Activated naive CD4-positive, alpha-beta T cell treated with anti-CD3 and anti-CD28 coated beads, Interleukin-2, amount 10 ng/mL, durations not matched to agents 7 days and 5 days (primary cell): ENCODE data around the gene SP110.
"Not testable (repeated sequence)": the region's sequence is repeated elsewhere in the genome, so short reads cannot be mapped to it uniquely, and the experiment has no call there.

Experiments
- CTCF ChIA-PET: fragments of 350-600 bp; sonication (Branson Sonifier 250); formaldehyde crosslinking; loops from one replicate; lab custom pipeline; 2021; ENCODE audit warnings: antibody characterized with exemption; lab: Charles Lee
- DNase-seq: peaks from one replicate; pipeline ENCODE4 v3.0.0-alpha.2; 2020
- H3K27ac Mint-ChIP-seq: one replicate; pipeline ENCODE4 v1.8.0; 2021; ENCODE audit warnings: mild to moderate bottlenecking, moderate library complexity, mixed read lengths
- H3K27me3 Mint-ChIP-seq: one replicate; pipeline ENCODE4 v1.8.0; 2021; ENCODE audit warnings: mild to moderate bottlenecking, mixed read lengths
- H3K36me3 Mint-ChIP-seq: one replicate; pipeline ENCODE4 v1.8.0; 2021; ENCODE audit warnings: mixed read lengths
- H3K4me1 Mint-ChIP-seq: one replicate; pipeline ENCODE4 v1.8.0; 2021; ENCODE audit warnings: mixed read lengths
- H3K4me3 Mint-ChIP-seq: one replicate; pipeline ENCODE4 v1.8.0; 2021; ENCODE audit warnings: mild to moderate bottlenecking, moderate library complexity, mixed read lengths
- H3K9me3 Mint-ChIP-seq: one replicate; pipeline ENCODE4 v1.8.0; 2021; ENCODE audit warnings: mixed read lengths

The SP110 gene

DNA sequence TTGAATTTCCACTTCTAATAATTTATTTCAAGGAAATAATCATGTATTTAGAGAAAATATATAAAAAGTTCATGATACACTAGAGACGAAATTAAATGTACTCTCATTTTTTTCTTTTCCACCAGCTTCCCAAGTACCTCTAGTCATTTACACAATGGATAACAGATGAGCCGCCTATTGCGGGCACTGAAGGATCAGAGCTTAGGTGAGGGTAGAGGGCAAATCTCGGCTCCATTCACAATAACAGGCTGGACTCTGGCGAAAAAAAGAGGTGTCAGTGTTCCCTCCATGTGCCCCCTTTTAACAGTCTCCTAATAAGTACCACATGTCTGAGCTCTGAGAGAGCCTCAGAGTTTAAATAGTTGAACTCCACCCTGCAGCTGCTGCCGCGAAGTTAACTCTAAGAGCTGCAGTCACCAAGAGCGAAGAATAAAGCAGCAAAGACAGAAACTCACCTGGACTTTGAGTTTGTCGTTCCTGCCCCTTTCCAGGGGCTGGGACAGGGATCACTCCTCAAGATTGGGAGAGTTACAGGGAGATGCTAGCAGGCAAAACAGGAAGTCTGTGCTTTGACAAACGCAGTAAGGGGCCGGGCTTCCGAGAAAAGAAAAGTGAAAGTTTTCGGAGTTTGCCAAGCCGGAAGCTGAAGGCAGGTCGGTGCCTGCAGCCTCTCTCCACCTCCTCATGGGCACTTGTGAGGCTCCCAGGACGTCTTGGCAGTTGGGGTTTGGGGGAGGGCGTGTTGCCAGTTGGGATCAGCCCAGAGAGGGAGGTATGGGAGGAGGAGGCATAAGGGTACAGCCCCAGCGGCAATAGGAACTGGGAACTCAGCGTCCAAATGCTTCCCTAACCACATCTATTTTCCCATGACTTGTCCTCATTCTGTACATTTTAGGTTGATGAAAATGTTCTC is at the start of gene SP110:
TSS of gene SP110 (minus strand) at position 566 of the 913 bp plus-strand sequence. CDS start 3,057 bp downstream, outside the sequence.
- CTCF ChIA-PET = interaction anchor here (0.6 to 1.7 kb wide), 7 partner anchors 8 to 192 kb away, joined by 3 to 6 read pairs (median 4); partner anchors contain the start of gene SP140L
- H3K4me3 Mint-ChIP-seq = peak within 1 kb of the TSS; percentile 98
- no peaks in the 10 kb centered on the region for H3K27me3 Mint-ChIP-seq
- H3K4me1 Mint-ChIP-seq = peaks cover 76% of the 10 kb centered on the region
- DNase-seq = peak; percentile 90
- H3K27ac Mint-ChIP-seq = peak within 1 kb of the TSS; percentile 94
- H3K9me3 Mint-ChIP-seq = no peaks in the 10 kb centered on the region
- peaks cover 49% of the 10 kb centered on the region for H3K36me3 Mint-ChIP-seq

DNA sequence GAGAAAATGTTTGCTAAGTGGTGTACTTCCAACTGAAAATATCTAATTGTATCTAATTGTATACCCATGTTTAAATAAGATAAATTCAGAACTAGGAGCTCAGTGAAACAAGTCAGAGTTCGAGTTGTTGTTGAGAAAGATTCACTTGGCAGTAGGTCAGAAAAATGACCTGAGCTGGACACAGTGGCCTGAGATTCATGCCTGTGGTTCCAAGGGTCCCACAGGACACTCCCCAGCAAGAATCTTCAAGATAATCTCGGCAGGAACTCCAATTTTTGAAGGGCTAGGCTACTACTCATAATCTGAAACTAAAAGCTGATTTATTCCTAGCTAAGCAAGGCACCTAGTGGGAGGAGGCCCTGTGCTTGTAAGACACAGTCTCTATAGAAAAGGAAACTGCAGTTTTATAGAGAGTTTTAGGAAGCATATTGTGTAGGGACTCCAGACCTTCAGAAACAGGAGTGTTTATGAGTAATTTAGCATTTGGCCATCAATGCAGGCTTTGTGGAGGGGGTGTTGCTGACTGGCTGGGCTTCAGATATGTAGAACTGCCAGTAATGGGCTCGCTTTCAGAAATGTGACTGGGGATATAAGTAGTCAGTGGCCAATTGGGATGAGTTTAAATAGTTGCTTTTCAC is 48.9 kb upstream of the SP110 start:
- Mint-ChIP-seq H3K36me3 (peaks cover 86% of the 10 kb centered on the region), H3K4me1 (peaks cover 34% of the 10 kb centered on the region), H3K9me3 (peaks cover 17% of the 10 kb centered on the region), H3K27ac (peak overlapping the region; percentile 36), H3K27me3 (no peaks in the 10 kb centered on the region), H3K4me3 (no peak overlapping the region)
- DNase-seq = no peak
- CTCF ChIA-PET = interaction anchor here (0.8 to 1.3 kb wide), 3 partner anchors 14 to 62 kb away, joined by 3 read pairs; no protein-coding TSS in a partner anchor

DNA sequence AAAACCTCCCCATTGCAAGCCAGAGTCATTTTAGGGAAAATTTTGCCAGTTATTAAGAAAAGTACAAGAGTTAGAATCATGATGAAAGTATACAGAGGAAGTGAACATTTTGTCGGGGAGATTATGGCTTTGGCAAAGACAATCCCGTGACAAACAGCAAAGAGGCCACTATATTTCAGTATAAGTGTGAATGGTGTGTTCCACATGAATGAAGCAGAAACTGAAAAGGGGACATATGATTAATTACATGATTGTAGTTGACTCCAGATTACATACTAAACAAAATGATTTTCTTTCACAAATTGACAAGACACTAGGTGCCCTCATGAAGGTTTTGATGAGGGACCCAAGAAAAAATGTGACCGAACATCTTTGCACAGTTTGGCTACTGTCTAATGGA is 47.8 kb upstream of the SP110 start:
- H3K4me1 Mint-ChIP-seq = peaks cover 45% of the 10 kb centered on the region
- CTCF ChIA-PET = interaction anchor here (1.1 kb wide), 1 partner anchor 12 kb away, joined by 3 read pairs; no protein-coding TSS in a partner anchor
- no peak overlapping the region for H3K4me3 Mint-ChIP-seq
- DNase-seq = no peak
- peaks cover 17% of the 10 kb centered on the region for H3K9me3 Mint-ChIP-seq
- peaks cover 81% of the 10 kb centered on the region for H3K36me3 Mint-ChIP-seq
- H3K27ac Mint-ChIP-seq = no peak overlapping the region
- no peaks in the 10 kb centered on the region for H3K27me3 Mint-ChIP-seq

DNA sequence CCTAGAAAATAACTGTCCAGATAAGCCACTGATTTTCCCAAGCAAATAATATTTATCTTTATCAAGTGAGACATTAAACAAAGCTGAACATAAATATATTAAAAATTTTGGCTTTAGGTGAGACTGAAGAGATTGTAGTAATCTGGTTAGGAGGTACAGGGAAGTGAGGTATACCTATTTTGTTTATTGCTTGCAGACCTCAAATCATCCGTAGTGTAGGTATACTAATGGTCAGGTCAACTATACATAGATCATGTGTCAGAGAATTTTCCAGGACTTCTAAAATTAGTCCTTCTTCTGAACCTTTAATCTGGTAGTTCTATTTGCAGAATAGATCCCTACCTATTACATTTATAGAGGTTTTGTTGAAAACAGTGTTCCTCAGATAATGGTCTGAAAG is 47.3 kb upstream of the SP110 start:
- H3K27ac Mint-ChIP-seq = peak overlapping the region; percentile 26
- H3K36me3 Mint-ChIP-seq = peaks cover 80% of the 10 kb centered on the region
- peaks cover 13% of the 10 kb centered on the region for H3K9me3 Mint-ChIP-seq
- CTCF ChIA-PET = no interaction called here
- no peak overlapping the region for H3K4me3 Mint-ChIP-seq
- no peak for DNase-seq
- H3K27me3 Mint-ChIP-seq = no peaks in the 10 kb centered on the region
- peaks cover 50% of the 10 kb centered on the region for H3K4me1 Mint-ChIP-seq

DNA sequence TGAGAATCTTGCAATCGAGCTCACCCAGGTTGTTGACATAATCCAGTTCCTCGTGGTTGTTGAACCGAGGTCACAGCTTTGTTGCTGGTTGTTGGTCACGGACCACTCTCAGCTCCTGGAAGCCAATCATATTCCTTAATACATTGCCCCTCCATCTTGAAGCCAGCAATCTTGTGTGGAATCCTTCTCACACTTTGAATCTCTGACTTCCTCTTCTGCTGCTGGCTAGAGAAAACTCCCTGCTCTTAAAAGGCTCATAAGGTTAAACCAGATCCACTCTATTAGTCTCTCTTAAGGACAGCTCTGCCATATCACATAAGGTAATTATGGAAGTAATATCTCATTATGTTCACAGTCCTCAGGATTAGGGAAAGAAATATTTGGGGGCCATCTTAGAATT is 46.9 kb upstream of the SP110 start:
- H3K36me3 Mint-ChIP-seq = peaks cover 80% of the 10 kb centered on the region
- H3K9me3 Mint-ChIP-seq = peaks cover 13% of the 10 kb centered on the region
- DNase-seq = no peak
- CTCF ChIA-PET = no interaction called here
- peaks cover 55% of the 10 kb centered on the region for H3K4me1 Mint-ChIP-seq
- H3K27me3 Mint-ChIP-seq = no peaks in the 10 kb centered on the region
- H3K27ac Mint-ChIP-seq = no peak overlapping the region
- H3K4me3 Mint-ChIP-seq = no peak overlapping the region

DNA sequence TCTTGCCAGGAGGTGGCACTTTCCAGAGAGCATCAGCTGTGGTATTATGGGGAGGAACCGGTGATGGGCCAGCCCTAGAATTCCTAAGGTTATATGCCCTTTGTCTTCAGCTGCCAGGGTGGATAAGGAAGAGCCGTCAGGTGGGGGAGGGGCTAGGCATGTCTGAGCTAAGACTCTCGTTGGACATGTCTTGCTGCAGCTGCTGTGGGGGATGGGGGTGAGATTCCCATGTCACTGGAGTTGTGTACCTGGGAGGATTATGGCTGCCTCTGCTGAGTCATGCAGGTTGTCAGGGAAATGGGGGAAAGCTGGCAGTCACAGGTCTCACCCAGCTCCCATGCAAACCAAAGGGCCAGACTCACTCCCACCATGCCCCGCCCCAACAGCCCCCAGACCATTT is 45.2 kb upstream of the SP110 start:
- CTCF ChIA-PET = not testable (repeated sequence)

DNA sequence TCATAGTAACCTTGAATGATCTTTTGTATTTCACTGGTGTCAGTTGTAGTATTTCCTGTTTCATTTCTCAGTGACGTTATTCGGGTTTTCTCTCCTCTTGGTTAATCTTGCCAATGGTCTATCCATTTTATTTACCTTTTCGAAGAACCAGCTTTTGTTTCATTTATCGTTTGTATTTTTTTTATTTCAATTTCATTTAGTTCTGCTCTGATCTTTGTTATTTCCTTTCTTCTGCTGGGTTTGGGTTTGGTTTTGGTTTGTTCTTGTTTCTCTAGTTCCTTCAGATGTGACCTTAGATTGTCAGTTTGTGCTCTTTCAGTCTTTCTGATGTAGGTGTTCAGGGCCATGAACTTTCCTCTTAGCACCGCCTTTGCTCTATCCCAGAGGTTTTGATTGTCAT is 42.5 kb upstream of the SP110 start:
- DNase-seq = no peak
- peaks cover 23% of the 10 kb centered on the region for H3K9me3 Mint-ChIP-seq
- peaks cover 58% of the 10 kb centered on the region for H3K4me1 Mint-ChIP-seq
- no peaks in the 10 kb centered on the region for H3K27me3 Mint-ChIP-seq
- CTCF ChIA-PET = no interaction called here
- H3K4me3 Mint-ChIP-seq = peak overlapping the region; percentile 34
- H3K36me3 Mint-ChIP-seq = peaks cover 79% of the 10 kb centered on the region
- H3K27ac Mint-ChIP-seq = peak overlapping the region; percentile 89

More for the DNA sequence above, 45.2 kb upstream of the SP110 start:
- H3K27me3 Mint-ChIP-seq, H3K27ac Mint-ChIP-seq, DNase-seq, H3K4me3 Mint-ChIP-seq: not testable (repeated sequence)
- Mint-ChIP-seq H3K9me3 (peaks cover 19% of the 10 kb centered on the region), H3K36me3 (peaks cover 82% of the 10 kb centered on the region), H3K4me1 (peaks cover 72% of the 10 kb centered on the region)

DNA sequence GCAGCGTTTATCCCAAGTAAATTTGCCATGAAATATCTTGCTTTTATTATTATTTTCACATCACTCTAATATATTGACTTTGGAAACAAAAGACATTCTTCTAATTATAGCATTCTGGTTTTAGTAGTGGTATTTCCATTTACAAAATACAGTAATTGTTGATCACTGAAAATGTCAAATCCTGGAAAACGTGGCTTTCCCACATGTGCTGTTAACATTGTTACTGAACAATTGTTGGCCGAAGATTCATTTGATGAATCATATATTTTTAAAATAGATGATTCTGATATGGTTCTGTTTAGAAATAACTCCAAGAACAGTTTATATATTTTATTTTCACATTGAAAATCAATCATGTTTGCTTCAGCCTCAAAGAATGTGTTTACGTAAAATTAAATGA is 38.7 kb upstream of the SP110 start:
- CTCF ChIA-PET = no interaction called here
- Mint-ChIP-seq H3K27ac (no peak overlapping the region), H3K27me3 (no peaks in the 10 kb centered on the region), H3K4me1 (peaks cover 51% of the 10 kb centered on the region), H3K9me3 (peaks cover 24% of the 10 kb centered on the region), H3K36me3 (peaks cover 53% of the 10 kb centered on the region), H3K4me3 (no peak overlapping the region)
- no peak for DNase-seq

DNA sequence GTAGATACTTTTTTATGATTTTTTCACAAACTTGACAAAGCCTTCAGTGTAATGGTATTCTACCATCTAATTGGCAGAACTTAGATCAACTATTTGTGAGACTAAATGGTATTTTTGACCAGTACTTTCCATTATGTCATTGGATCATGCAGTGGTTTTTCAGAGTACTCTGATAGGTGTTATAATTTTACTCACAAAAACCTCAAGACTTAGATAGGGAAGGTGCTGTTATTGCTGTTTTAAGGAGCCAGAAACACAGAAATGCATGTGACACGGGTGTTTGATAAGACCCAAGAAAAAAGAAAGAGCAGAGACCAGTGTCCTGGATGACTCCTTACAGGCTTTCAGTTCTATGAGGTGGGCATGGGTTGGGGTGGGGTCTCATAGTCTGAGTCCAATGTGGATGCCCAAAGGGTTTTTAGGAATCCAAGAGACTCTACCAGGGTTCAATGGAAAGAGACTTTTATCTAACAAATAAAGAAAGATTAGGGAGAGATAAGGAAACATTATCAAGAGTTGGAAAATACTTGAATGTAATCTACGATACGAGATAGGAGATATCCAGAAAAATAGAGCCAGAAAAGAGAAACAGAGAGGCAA is 37.0 kb upstream of the SP110 start:
- Mint-ChIP-seq H3K4me3 (no peak overlapping the region), H3K4me1 (peaks cover 35% of the 10 kb centered on the region), H3K27ac (no peak overlapping the region), H3K9me3 (peaks cover 21% of the 10 kb centered on the region), H3K27me3 (no peaks in the 10 kb centered on the region), H3K36me3 (peaks cover 43% of the 10 kb centered on the region)
- no peak for DNase-seq
- CTCF ChIA-PET = no interaction called here

DNA sequence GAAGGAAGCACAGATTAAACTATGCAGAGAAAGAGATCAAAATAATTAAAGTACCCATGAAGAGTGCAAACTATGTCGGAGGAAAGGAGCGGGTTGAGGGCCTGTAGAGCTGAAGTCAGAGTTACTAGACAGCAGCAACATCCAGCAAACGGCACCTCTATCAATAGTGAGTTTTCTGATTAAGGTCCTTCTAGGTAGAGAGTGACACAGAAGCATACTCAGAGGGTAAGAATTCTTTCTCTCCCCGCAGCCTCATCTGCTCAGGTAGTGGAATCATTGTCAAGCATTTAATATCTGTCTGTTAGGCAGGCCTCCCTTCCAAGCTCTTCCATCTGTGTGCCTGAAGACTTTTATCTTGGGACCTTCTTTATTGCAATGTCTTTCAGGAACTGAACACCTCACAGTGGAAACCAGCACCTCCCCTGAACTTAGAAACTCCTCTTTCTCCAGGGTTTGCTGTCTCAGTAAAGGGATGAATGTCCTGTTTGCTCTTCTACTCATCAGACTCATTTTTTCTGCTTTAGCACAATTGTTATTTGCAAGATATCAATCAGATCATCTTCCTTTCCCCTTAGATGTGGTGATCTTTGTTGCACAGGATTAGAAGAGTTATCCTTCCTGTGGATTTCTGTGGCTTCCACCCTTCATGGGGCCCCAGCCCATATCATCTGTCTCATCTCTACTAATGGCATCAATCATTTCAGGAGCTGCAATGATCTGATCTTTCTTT is 34.5 kb upstream of the SP110 start:
- DNase-seq = peak; percentile 58
- H3K4me1 Mint-ChIP-seq = peaks cover 14% of the 10 kb centered on the region
- peaks cover 4% of the 10 kb centered on the region for H3K9me3 Mint-ChIP-seq
- H3K27me3 Mint-ChIP-seq = no peaks in the 10 kb centered on the region
- peaks cover 26% of the 10 kb centered on the region for H3K36me3 Mint-ChIP-seq
- H3K4me3 Mint-ChIP-seq = no peak overlapping the region
- no peak overlapping the region for H3K27ac Mint-ChIP-seq
- CTCF ChIA-PET = interaction anchor here (0.9 kb wide), 1 partner anchor 14 kb away, joined by 3 read pairs; no protein-coding TSS in a partner anchor

DNA sequence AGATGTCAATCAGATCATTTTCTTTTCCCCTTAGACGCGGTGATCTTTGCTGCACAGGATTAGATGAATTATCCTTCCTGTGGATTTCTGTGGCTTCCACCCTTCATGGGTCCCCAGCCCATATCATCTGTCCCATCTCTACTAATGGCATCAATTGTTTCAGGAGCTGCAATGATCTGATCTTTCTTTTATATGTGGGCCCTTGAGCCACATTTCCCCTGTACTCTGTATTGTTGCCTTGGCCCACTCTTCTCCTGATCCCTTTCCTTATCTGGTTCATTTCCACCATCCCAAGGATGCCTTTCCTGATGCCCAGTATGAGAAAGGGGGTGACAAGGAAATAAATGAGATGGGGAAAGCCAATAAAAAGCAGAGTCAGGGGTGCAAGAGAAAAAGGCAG is 30.4 kb upstream of the SP110 start:
- no peaks in the 10 kb centered on the region for H3K4me1 Mint-ChIP-seq
- H3K27me3 Mint-ChIP-seq = no peaks in the 10 kb centered on the region
- peaks cover 5% of the 10 kb centered on the region for H3K36me3 Mint-ChIP-seq
- H3K27ac Mint-ChIP-seq = no peak overlapping the region
- CTCF ChIA-PET = no interaction called here
- no peak overlapping the region for H3K4me3 Mint-ChIP-seq
- peaks cover under 1% of the 10 kb centered on the region for H3K9me3 Mint-ChIP-seq
- DNase-seq = no peak

DNA sequence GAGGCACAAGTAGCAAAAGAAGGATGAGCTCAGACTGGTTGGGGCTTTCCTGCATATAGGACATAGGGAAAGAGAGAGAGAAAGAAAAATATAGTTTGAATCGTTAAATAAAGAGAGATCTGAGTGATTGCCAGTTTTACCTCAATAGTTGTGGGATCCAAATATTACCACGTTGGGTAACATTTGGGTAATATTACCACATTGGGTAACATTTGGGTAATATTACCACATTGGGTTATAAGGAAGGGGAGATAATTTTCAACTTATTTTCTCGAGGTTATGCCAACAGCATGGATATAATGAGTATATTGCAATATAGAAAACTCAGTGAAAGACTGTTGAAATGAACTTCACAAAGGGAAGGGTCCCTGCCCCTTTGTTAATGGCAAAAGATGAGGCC is 26.4 kb upstream of the SP110 start:
- Mint-ChIP-seq H3K9me3 (no peaks in the 10 kb centered on the region), H3K36me3 (peaks cover 26% of the 10 kb centered on the region), H3K27me3 (no peaks in the 10 kb centered on the region), H3K4me3 (no peak overlapping the region), H3K4me1 (no peaks in the 10 kb centered on the region), H3K27ac (no peak overlapping the region)
- DNase-seq = no peak
- CTCF ChIA-PET = no interaction called here

DNA sequence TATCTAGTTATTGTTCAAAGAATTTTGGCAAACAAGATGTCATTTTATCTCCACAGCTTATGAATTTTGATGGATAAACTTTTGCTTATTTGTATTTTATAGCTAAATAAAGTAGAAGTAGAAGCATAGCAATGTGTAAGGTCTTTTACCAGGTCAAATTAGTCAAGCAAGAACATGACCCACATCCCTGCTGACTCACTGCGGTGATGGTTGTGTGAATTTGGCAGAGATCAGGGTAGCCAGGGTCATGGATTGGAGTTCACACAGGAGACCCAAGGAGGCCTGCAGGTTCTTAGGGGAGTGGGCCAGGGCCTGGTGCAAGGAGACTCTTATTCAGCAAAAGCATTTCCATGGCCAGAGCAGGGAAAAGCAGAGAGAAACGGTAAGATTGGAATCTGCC is 24.4 kb upstream of the SP110 start:
- no peak for DNase-seq
- CTCF ChIA-PET = no interaction called here
- no peak overlapping the region for H3K4me3 Mint-ChIP-seq
- H3K9me3 Mint-ChIP-seq = no peaks in the 10 kb centered on the region
- peaks cover 37% of the 10 kb centered on the region for H3K36me3 Mint-ChIP-seq
- no peaks in the 10 kb centered on the region for H3K27me3 Mint-ChIP-seq
- H3K27ac Mint-ChIP-seq = no peak overlapping the region
- H3K4me1 Mint-ChIP-seq = no peaks in the 10 kb centered on the region

DNA sequence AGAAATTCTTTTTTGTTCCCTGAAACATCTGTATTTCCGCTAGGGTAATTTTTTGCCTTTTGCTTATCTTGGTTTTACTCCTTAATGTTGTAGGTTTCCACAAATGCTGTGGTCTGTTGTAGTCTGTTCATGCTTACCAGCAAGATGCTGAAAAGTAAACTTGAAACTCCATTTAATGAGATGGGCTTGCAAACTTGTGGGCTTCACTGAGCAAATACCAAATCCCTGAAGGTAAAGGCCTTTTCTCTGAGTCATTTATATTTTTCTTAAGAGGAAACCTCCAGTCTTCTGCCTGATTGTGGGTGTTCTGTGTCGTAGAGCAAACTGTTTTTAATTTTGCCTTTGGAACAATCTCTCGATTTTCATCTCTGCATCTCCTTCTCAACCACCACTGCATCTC is 15.1 kb upstream of the SP110 start:
- no peak for DNase-seq
- Mint-ChIP-seq H3K4me1 (peaks cover 49% of the 10 kb centered on the region), H3K27ac (no peak overlapping the region), H3K4me3 (no peak overlapping the region), H3K27me3 (no peaks in the 10 kb centered on the region), H3K36me3 (peaks cover 77% of the 10 kb centered on the region), H3K9me3 (peaks cover 14% of the 10 kb centered on the region)
- CTCF ChIA-PET = no interaction called here
